G401 (cell line): ENCODE measurements around the gene DUSP11. TPM values are rescaled to one million over a fixed set of nuclear protein-coding genes. Genes with fewer than 3 reads are reported as not detected.
"Not testable (repeated sequence)": the region's sequence is repeated elsewhere in the genome, so short reads cannot be mapped to it uniquely, and the experiment has no call there.

Source experiments
- DNase-seq: peaks from one replicate; pipeline ENCODE4 v3.0.0-alpha.2; 2015; ENCODE audit warnings: low spot score
- in situ Hi-C: cut with HindIII; loops from 2 replicates; pipeline ENCODE4 v1.10.0; 2016; ENCODE audit warnings: low sequenced_read_pairs, mixed read lengths
- total RNA-seq: library from RNA; depleted of rRNA; stranded (reverse); fragments of >200 nt; shearing (Covaris generic); gene quantifications from 2 replicates; pipeline ENCODE4 v1.2.3, GENCODE V29; 2014; rRNA removed

Gene DUSP11
- total RNA-seq, 1 experiment from 2014 or later = 63.2 TPM

DNA sequence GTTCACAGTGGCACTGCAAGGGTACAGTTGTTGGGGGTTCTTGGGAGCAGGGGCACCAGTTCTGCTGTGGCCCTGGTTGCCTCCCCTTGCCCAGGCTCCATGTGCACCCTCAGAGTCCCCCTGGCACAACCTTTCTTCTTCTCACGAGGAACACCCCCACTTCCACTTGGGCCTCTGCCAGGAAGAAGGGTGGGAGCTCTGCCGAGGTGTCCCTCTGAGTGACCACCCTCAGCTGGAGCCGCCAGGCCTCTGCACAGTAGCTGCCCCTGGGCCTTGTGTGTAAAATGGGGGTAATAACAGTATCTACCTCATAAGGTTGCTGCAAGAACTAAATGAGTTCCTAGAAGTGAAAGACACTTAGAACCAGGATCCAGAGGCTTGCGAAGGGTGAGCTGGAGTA lies 51.2 kb downstream of the DUSP11 start:
- no peak for DNase-seq
- in situ Hi-C loops = no loop called here

DNA sequence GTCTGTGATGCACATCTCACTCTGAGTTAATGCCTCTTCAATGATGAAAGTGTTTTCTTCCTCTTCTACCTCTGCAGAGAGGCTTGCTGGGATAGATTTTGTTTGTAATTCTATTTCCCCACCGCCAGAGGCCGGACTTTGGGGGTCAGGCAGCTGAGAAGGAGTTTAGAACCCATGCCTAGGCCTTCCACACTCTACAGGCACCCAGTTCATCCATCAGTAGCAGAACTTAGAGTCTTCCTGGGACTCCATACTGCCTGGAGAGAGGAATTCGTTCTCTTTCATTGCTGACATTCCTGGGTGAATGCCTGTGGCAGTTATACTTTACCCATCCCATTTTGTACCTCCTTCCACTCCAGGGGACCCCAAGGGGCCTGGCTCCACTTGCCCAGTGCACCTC lies 51.9 kb downstream of the DUSP11 start:
- in situ Hi-C loops = no loop called here
- no peak for DNase-seq

DNA sequence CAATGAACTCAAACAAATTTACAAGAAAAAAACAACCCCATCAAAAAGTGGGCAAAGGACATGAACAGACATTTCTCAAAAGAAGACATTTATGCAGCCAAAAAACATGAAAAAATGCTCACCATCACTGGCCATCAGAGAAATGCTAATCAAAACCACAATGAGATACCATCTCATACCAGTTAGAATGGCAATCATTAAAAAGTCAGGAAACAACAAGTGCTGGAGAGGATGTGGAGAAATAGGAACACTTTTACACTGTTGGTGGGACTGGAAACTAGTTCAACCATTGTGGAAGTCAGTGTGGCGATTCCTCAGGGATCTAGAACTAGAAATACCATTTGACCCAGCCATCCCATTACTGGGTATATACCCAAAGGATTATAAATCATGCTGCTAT lies 53.2 kb downstream of the DUSP11 start:
- in situ Hi-C loops, DNase-seq: not testable (repeated sequence)

DNA sequence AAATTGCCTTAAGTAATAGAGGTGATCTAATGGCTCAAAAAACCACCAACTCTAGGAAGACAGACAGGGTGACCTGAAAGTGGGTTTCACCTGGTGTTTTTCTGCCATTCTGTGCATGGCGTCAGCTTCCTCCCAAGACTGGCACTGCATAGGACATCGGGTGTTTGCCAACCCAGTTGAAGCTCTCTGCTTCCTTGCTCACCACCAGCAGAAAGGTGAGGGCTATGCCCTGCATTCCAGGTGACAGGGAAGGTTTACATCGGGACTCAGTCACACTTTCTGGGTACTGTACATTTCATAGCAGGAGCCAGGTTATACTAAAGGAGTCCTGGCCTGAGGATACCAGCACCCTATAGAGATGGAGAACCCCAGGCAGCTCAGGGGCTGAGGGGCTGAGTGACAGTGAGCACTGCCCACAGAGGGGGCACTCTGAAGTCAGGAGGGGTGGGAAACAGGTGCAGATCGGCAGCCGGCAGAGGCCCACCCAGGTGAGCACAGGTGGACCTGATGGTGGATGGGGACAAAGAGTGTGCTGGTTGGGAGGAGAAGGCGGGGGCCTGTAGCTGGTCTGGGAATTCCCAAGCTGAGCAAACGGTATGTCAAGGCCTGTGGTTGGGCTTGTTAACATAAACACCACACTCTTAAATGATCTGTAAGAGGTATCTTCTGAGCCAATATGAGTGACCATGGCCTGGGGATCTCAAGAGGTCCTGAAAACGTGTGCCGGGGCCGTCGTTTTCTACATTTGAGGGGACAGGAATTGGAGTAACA lies 60.9 kb downstream of the DUSP11 start:
- DNase-seq = no peak
- in situ Hi-C loops = no loop called here

GRCh38 chr2:73718421-73718820 lies 61.5 kb downstream of the DUSP11 start:
- in situ Hi-C loops = no loop called here
- no peak for DNase-seq

DNA sequence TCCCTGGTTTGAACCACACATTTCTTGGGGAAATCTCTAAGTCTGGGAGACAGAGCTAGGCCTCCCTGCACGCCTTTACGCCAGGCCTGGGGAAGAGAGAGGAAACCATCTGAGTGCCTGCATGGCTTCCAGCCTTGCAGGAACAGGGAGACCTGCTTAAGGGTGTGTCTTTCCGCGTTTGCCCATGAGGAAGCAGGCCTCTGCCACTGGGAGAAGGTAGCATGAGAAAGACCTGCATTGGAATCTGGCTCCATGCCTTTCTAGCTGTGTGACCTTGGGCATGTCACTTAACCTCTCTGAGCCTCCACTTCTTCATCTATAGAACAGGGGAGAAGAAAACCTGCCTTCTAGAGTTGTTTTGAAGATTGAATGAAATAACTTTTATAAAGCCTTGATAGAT lies 62.2 kb downstream of the DUSP11 start:
- in situ Hi-C loops, DNase-seq: not testable (repeated sequence)

DNA sequence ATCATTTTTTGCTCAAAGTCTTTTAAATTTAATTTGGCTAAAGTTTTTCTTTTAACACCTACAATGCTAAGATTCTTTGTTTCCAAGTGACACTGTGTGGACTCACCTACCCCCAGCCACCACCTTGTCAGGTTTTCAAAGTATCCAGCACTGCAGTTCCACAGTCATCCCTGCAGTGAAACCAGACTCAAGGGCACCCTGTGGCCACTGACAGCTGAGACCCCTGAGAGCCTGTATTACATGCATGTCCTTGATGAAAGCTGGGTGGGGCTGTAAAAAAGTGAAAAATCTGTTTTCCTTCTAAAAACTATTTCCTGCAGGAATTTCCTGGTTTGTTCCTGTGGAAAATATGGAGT lies 62.7 kb downstream of the DUSP11 start:
- no peak for DNase-seq
- in situ Hi-C loops = no loop called here

- no peak for DNase-seq
- in situ Hi-C loops = no loop called here
Measured at GRCh38 chr2:73716543-73717250, 63.2 kb downstream of the DUSP11 start.

- no peak for DNase-seq
- in situ Hi-C loops = no loop called here
Measured at GRCh38 chr2:73714091-73714490, 65.8 kb downstream of the DUSP11 start.

Other genes starting within 250 kb of the DUSP11 start
- gene NAT8, start 137.7 kb downstream of the DUSP11 start, total RNA-seq = not detected in 2 replicates
- 46.0 and 63.8 TPM in 2 replicates for gene TPRKB, start 42.8 kb downstream of the DUSP11 start, total RNA-seq
- 0.07 TPM in 1 of 2 replicates, not detected in the other for gene C2orf78, start 4.1 kb upstream of the DUSP11 start, total RNA-seq
- gene STAMBP, start 48.9 kb upstream of the DUSP11 start, total RNA-seq = 34.6 and 41.4 TPM in 2 replicates
- not detected in 2 replicates for gene ACTG2, start 112.9 kb upstream of the DUSP11 start, total RNA-seq
- gene DGUOK, start 146.8 kb upstream of the DUSP11 start, total RNA-seq = 57.2 and 68.9 TPM in 2 replicates
- gene TET3, start 204.8 kb upstream of the DUSP11 start, total RNA-seq = 2.0 and 3.7 TPM in 2 replicates